Measurements from ENCODE around the gene LRRC7.

DNA sequence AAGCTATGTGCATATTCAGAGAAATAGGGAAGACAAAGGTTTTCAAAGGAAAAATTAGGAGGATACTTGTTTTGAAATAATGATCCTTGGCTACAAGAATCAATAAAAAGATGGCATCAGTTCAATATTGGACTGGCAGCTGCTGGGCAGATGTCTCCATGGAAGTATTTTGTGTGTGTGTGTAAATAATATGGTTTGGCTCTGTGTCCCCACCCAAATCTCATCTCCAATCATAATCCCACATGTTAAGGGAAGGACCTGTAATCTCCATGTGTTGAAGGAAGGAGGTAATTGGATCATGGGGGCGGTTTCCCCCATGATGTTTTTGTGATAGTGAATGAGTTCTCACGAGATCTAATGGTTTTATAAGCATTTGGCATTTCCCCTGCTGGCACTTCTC, 40.4 kb upstream of the LRRC7 start:
- TF ChIP-seq, protein P1, sequence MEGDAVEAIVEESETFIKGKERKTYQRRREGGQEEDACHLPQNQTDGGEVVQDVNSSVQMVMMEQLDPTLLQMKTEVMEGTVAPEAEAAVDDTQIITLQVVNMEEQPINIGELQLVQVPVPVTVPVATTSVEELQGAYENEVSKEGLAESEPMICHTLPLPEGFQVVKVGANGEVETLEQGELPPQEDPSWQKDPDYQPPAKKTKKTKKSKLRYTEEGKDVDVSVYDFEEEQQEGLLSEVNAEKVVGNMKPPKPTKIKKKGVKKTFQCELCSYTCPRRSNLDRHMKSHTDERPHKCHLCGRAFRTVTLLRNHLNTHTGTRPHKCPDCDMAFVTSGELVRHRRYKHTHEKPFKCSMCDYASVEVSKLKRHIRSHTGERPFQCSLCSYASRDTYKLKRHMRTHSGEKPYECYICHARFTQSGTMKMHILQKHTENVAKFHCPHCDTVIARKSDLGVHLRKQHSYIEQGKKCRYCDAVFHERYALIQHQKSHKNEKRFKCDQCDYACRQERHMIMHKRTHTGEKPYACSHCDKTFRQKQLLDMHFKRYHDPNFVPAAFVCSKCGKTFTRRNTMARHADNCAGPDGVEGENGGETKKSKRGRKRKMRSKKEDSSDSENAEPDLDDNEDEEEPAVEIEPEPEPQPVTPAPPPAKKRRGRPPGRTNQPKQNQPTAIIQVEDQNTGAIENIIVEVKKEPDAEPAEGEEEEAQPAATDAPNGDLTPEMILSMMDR (IDR thresholded peaks at IDR 0.05; ENCODE audit: poor library complexity), result no peak
- TF ChIP-seq EZH2phosphoT487 (IDR thresholded peaks at IDR 0.05; ENCODE audit: low read depth, severe bottlenecking, unreplicated experiment), result no peak
- no peak for TF ChIP-seq EZH2 (IDR thresholded peaks at IDR 0.05; ENCODE audit: borderline replicate concordance)
